HG03280 (cell line): Measurements from ENCODE around the gene FYN.

Experiments
- ATAC-seq: cut with Tn5 transposase; IDR thresholded peaks from one replicate; pipeline ENCODE4 v1.9.1; 2021; ENCODE audit warnings: mild to moderate bottlenecking, moderate library complexity; ENCODE audit not compliant: unreplicated experiment

FYN gene

GRCh38 chr6:111772381-111772780 is 100.9 kb downstream of the FYN start:
- ATAC-seq, result no peak

- no peak for ATAC-seq
Measured at GRCh38 chr6:111771629-111772028, 101.6 kb downstream of the FYN start.

GRCh38 chr6:111771094-111771432 is 102.2 kb downstream of the FYN start:
- ATAC-seq, result no peak

- no peak for ATAC-seq
Measured at GRCh38 chr6:111770263-111771093, 102.8 kb downstream of the FYN start.

- ATAC-seq, result no peak
Measured at GRCh38 chr6:111769365-111770152, 103.7 kb downstream of the FYN start.

- ATAC-seq, result no peak
Measured at GRCh38 chr6:111768431-111768770, 104.9 kb downstream of the FYN start.

GRCh38 chr6:111767752-111768430 is 105.4 kb downstream of the FYN start:
- no peak for ATAC-seq

GRCh38 chr6:111766201-111766857 is 106.9 kb downstream of the FYN start:
- no peak for ATAC-seq

GRCh38 chr6:111765763-111766162 is 107.5 kb downstream of the FYN start:
- ATAC-seq, result no peak

GRCh38 chr6:111764238-111765175 is 108.7 kb downstream of the FYN start:
- peak; percentile 60 for ATAC-seq

GRCh38 chr6:111763381-111763780 is 109.9 kb downstream of the FYN start:
- ATAC-seq, result no peak

- no peak for ATAC-seq
Measured at GRCh38 chr6:111761783-111762312, 111.4 kb downstream of the FYN start.

- ATAC-seq, result no peak
Measured at GRCh38 chr6:111761212-111761611, 112.0 kb downstream of the FYN start.

- ATAC-seq, result no peak
Measured at GRCh38 chr6:111759836-111760785, 113.1 kb downstream of the FYN start.

GRCh38 chr6:111759331-111759835 is 113.9 kb downstream of the FYN start:
- ATAC-seq, result no peak

GRCh38 chr6:111758608-111759329 is 114.5 kb downstream of the FYN start:
- no peak for ATAC-seq

- no peak for ATAC-seq
Measured at GRCh38 chr6:111757342-111757741, 115.9 kb downstream of the FYN start.

- no peak for ATAC-seq
Measured at GRCh38 chr6:111754423-111754822, 118.8 kb downstream of the FYN start.
